AG20443 (cell line): Measurements from ENCODE around the gene PLA2G6.

Source experiments
- DNase-seq: peaks from one replicate; pipeline ENCODE4 v3.0.0; 2012; ENCODE audit warnings: low spot score, mixed read lengths

PLA2G6 gene

GRCh38 chr22:38069372-38070249 lies 112.0 kb downstream of the PLA2G6 start:
- DNase-seq = peak; percentile 60

GRCh38 chr22:38068641-38069371 lies 112.8 kb downstream of the PLA2G6 start:
- DNase-seq = no peak

- DNase-seq = no peak
Measured at GRCh38 chr22:38067761-38068360, 113.8 kb downstream of the PLA2G6 start.

- DNase-seq = no peak
Measured at GRCh38 chr22:38067028-38067415, 114.6 kb downstream of the PLA2G6 start.

- no peak for DNase-seq
Measured at GRCh38 chr22:38066381-38067027, 115.1 kb downstream of the PLA2G6 start.

- no peak for DNase-seq
Measured at GRCh38 chr22:38065539-38065938, 116.1 kb downstream of the PLA2G6 start.

- DNase-seq = no peak
Measured at GRCh38 chr22:38062791-38063190, 118.8 kb downstream of the PLA2G6 start.
